Glutamatergic neuron (in vitro differentiated cells): ENCODE data around the gene DAPK1. TPM values are rescaled to one million over a fixed set of nuclear protein-coding genes. Genes with fewer than 3 reads are reported as not detected.

Experiments used
- DNase-seq: peaks from one replicate; pipeline ENCODE4 v3.0.0; 2022
- H3K27ac Mint-ChIP-seq: one replicate; pipeline ENCODE4 v1.8.0; 2020; ENCODE audit warnings: mild to moderate bottlenecking, mixed read lengths, inconsistent platforms; ENCODE audit not compliant: unreplicated experiment
- H3K27me3 Mint-ChIP-seq: one replicate; pipeline ENCODE4 v1.8.0; 2020; ENCODE audit warnings: mild to moderate bottlenecking, moderate library complexity, mixed read lengths, inconsistent platforms; ENCODE audit not compliant: unreplicated experiment
- H3K36me3 Mint-ChIP-seq: one replicate; pipeline ENCODE4 v1.8.0; 2020; ENCODE audit warnings: mild to moderate bottlenecking, mixed read lengths, inconsistent platforms; ENCODE audit not compliant: unreplicated experiment
- H3K4me1 Mint-ChIP-seq: one replicate; pipeline ENCODE4 v1.8.0; 2020; ENCODE audit warnings: mild to moderate bottlenecking, low read depth, mixed read lengths, inconsistent platforms; ENCODE audit not compliant: unreplicated experiment
- H3K4me3 Mint-ChIP-seq: one replicate; pipeline ENCODE4 v1.8.0; 2020; ENCODE audit warnings: mild to moderate bottlenecking, mixed read lengths, inconsistent platforms; ENCODE audit not compliant: unreplicated experiment
- H3K9me3 Mint-ChIP-seq: one replicate; pipeline ENCODE4 v1.8.0; 2020; ENCODE audit warnings: mild to moderate bottlenecking, moderate library complexity, mixed read lengths, inconsistent platforms; ENCODE audit not compliant: unreplicated experiment
- CTCF ChIP-seq: fragments of 200-600 bp; sonication (generic); IDR thresholded peaks from one replicate; pipeline ENCODE4 v1.5.0; 2021; ENCODE audit not compliant: partially characterized antibody, unreplicated experiment
- total RNA-seq: library from RNA; stranded (reverse); fragmentation: NEBNext Ultra II Directional; extraction: Animal tissue kit (Norgen Biotek cat#: 25700); gene quantifications from one replicate; pipeline ENCODE4 v1.2.1, GENCODE V29; 2021; ENCODE audit not compliant: unreplicated experiment

Gene DAPK1
- total RNA-seq, 1 donor from 2014 or later = 384 TPM

DNA sequence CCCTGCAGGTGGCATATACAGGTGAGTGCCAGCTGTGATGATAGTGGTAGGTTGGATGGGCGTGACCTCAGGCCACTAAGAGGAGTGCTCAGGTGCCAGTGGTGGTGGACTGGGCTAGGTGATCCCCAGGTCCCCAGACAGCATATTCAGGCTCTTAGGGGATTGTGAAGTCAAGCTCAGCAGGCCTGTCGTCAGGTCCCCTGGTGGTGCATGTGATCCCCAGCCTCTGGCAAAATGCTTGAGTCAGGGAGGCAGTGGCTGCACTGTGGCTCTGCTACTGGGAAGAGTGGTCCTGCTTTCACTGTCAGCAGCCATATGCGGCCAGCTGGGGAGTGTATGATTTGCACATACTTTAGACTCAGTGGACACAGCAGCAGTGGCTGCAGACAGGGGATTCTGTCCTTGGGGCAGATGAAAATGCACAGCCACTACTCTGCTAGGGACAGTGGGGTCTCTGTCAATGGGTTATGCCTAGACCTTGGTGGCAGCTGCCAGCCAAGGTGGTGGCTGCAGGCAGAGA, 196.6 kb downstream of the DAPK1 start:
- no peak overlapping the region for H3K4me3 Mint-ChIP-seq
- no peak for TF ChIP-seq CTCF
- no peak for DNase-seq
- peaks cover 29% of the 10 kb centered on the region for H3K9me3 Mint-ChIP-seq
- H3K27ac Mint-ChIP-seq = peak overlapping the region; percentile 48
- peaks cover 15% of the 10 kb centered on the region for H3K27me3 Mint-ChIP-seq
- peaks cover 24% of the 10 kb centered on the region for H3K4me1 Mint-ChIP-seq
- peaks cover 48% of the 10 kb centered on the region for H3K36me3 Mint-ChIP-seq

- Mint-ChIP-seq H3K27ac (peak overlapping the region; percentile 73), H3K4me1 (peaks cover 26% of the 10 kb centered on the region), H3K4me3 (no peak overlapping the region), H3K27me3 (peaks cover 15% of the 10 kb centered on the region), H3K36me3 (peaks cover 39% of the 10 kb centered on the region), H3K9me3 (peaks cover 33% of the 10 kb centered on the region)
- DNase-seq = no peak
- TF ChIP-seq CTCF = no peak
Measured at GRCh38 chr9:87695523-87695922, 197.9 kb downstream of the DAPK1 start.

DNA sequence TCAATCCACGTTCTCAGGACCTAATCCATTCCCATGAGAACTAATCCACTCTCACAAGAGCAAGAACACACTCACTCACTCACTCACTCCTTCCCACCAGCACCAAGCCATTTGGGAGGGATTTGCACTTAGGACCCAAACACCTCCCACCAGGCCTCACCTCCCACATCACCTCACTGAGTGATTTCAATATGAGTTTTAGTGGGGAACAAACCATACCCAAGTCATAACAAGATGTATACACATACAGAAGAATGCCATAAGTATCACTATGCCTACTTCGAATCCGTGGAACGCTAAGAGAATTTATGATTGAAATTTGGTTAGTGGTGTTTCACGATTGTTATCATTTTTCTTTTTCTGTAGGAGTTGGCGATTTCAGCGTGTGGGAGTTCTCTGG, 199.0 kb downstream of the DAPK1 start:
- Mint-ChIP-seq H3K27me3 (peaks cover 13% of the 10 kb centered on the region), H3K4me3 (no peak overlapping the region), H3K9me3 (peaks cover 33% of the 10 kb centered on the region), H3K36me3 (peaks cover 31% of the 10 kb centered on the region), H3K4me1 (peaks cover 28% of the 10 kb centered on the region), H3K27ac (peak overlapping the region; percentile 73)
- TF ChIP-seq CTCF = no peak
- no peak for DNase-seq

GRCh38 chr9:87698069-87698809, 200.6 kb downstream of the DAPK1 start:
- Mint-ChIP-seq H3K27ac (no peak overlapping the region), H3K36me3 (peaks cover 17% of the 10 kb centered on the region)
- no peak for TF ChIP-seq CTCF

DNA sequence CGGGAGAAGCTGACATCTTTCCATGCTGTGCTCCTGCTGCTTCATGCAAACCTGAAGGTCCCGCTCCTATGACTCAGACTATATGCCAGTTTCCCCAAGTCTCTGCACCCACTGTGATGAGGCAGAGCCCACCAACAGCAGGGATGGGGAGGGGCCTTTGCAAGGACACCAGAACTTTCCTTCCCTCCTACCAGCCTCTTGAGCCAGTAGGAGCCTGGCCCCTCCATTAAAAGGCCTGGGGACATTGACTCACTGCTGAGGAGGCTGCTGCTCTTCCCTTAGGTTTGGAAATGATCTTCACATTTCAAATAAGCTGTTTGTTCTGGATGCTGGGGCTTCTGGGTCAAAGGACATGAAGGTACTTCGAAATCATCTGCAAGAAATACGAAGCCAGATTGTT, 202.2 kb downstream of the DAPK1 start:
- Mint-ChIP-seq H3K4me1 (peaks cover 25% of the 10 kb centered on the region), H3K9me3 (peaks cover 22% of the 10 kb centered on the region), H3K36me3 (peaks cover 14% of the 10 kb centered on the region), H3K4me3 (no peak overlapping the region), H3K27ac (peak overlapping the region; percentile 17), H3K27me3 (peaks cover 7% of the 10 kb centered on the region)
- DNase-seq = no peak
- TF ChIP-seq CTCF = no peak

More at GRCh38 chr9:87698069-87698809, 200.6 kb downstream of the DAPK1 start:
- peaks cover 32% of the 10 kb centered on the region for H3K4me1 Mint-ChIP-seq
- no peak overlapping the region for H3K4me3 Mint-ChIP-seq
- peaks cover 13% of the 10 kb centered on the region for H3K27me3 Mint-ChIP-seq
- no peak for DNase-seq
- peaks cover 29% of the 10 kb centered on the region for H3K9me3 Mint-ChIP-seq
